SKM-1 (cell line): ENCODE results near the gene FBXO17.
"Not testable (repeated sequence)": the region's sequence is repeated elsewhere in the genome, so short reads cannot be mapped to it uniquely, and the experiment has no call there.

Experiments
- DNase-seq: peaks from one replicate; lab custom pipeline; 2025; ENCODE audit not compliant: unreplicated experiment; lab: John Stamatoyannopoulos, UW

The FBXO17 gene

GRCh38 chr19:38980583-38981374 is 5.2 kb upstream of the FBXO17 start:
- no peak for DNase-seq

DNA sequence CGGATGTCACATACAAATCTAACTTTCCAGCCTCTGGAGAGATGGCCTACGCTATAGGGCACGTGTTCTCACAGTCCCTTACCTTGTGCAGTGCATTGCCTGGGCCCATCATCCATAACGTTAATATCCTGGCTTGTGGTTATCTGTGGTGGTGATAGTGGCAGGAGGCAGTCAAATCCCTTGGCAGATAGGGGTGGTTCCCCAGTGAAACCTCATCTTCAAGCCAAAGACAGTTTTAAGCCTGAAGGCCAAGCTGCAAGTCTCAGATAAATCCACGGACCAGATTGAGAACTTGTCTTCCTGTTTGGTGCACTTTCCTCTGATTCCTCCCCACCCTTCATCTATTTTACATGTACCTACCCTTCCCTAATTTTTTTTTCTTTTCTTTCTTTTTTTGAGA is 4.3 kb upstream of the FBXO17 start:
- no peak for DNase-seq

DNA sequence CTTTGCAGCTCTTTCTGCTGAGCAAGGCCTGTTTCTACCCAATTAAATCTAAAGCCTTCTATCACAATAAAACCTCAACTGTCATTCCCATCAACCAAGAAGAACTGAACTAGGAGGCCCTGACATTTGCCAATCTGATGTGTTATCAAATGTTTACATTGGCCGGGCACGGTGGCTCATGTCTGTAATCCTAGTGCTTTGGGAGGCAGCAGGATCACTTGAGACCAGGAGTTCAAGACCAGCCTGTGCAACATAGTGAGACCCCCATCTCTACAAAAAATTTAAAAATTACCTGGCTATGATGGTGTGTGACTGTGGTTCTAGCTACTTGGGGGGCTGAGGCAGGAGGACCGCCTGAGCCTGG is 2.8 kb upstream of the FBXO17 start:
- no peak for DNase-seq

- no peak for DNase-seq
Measured at GRCh38 chr19:38977445-38978325, 2.1 kb upstream of the FBXO17 start.

DNA sequence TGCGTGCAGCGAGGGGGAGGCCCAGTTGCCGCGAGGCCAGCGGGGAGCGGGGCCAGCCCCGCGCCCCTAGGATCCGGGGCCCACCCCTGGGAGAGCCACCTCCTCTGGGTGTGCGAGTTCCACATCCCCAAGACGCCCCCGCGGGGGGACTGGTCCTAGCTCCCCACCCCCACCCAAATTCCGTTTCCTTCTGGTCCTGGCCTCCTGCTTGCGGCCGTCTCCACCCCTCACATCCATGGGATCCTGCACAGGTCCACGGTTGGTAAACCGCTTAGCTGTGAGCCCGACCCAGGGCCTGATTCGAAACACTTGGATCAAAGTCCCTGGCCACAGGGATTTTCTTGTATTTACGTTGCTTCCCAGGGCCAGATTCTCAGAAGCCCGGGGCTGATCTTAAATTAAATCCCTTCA is 324 bp upstream of the FBXO17 start:
- DNase-seq: no peak

- DNase-seq: no peak
Measured at GRCh38 chr19:38974624-38975213, 823 bp downstream of the FBXO17 start.

GRCh38 chr19:38971672-38972071 is 3.9 kb downstream of the FBXO17 start:
- no peak for DNase-seq

- DNase-seq: no peak
Measured at GRCh38 chr19:38970664-38971532, 4.6 kb downstream of the FBXO17 start.

GRCh38 chr19:38966149-38966548 is 9.4 kb downstream of the FBXO17 start:
- DNase-seq: not testable (repeated sequence)

DNA sequence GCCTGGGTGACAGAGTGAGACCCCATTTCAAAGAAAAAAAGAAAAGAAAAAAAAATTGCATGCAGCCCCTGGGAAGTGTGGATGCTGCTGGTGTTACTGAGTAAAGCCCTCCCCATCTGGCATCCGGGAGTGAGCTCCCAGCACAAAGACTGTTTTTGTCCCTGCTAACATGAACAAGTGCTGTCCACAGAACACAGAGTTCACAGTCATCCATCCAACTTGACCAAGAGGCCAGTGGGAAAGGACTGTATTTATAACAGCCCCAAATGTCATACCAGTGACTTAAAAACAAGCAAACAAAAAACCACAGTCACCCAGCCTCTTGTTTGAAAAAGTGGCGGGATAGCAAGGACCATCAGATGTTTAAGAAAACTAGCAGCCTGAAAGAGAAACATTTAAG is 10.8 kb downstream of the FBXO17 start:
- DNase-seq: no peak

- DNase-seq: no peak
Measured at GRCh38 chr19:38959618-38960017, 15.9 kb downstream of the FBXO17 start.

GRCh38 chr19:38958301-38958700 is 17.2 kb downstream of the FBXO17 start:
- DNase-seq: no peak

- no peak for DNase-seq
Measured at GRCh38 chr19:38956264-38956663, 19.3 kb downstream of the FBXO17 start.

DNA sequence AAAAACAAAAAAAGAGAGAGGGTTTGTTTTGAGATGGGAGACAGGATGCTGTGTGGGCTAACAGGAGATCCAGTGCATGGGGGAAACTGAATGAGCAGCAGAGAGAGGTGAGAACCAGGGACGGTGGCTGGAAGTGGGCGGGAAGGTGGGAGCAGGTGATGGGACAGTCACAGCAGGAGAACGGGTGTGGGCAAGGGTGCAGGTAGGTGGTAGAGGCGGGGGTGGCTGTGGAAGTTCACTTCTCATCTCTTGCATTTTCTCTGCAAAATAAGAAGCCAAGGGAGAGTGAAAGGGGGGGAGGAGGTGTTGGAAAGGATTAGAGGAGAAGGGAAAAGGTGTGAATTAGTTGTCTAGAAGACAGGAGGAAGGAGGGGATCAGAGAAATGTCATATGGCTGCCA is 21.9 kb downstream of the FBXO17 start:
- DNase-seq: no peak

DNA sequence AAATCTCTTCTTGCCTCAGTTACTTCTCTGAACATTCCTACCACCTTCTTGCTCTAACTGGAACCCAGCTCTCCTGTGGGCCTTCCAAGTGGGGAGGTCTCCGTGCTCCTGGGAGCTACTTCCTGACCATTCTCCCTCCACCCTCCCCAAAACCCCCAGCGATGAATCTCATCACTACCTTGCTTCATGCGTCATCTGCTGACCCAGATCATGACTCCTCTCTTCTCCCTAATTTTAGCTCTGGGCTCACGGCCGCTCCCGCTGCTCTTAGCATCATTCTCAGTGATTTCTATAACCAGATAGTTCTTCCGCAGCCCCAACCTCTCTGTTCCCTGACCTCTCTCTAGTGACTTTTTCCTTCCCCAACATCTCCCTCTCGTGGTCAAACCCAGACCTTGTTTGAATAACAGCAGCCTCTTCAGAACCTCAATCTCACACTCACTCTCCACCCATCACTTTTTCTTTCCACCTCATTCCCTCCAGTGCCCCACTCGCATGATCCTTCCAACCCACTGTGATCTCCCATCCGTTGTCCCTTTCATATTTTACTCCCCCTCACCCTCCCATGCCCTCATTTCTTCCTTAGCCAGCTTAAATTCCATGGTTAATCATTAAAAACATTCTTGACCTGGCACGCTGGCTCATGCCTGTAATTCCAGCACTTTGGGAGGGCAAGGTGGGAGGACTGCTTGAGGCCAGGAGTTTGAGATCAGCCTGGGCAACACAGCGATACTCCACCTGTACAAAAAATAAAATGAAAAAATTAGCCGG is 23.0 kb downstream of the FBXO17 start:
- no peak for DNase-seq

- DNase-seq: no peak
Measured at GRCh38 chr19:38951187-38951586, 24.4 kb downstream of the FBXO17 start.

- DNase-seq: no peak
Measured at GRCh38 chr19:38949580-38950367, 25.8 kb downstream of the FBXO17 start.

- DNase-seq: no peak
Measured at GRCh38 chr19:38946229-38947010, 29.1 kb downstream of the FBXO17 start.
